Measurements from ENCODE around the gene SMARCD2. TPM values are rescaled to one million over a fixed set of nuclear protein-coding genes. Genes with fewer than 3 reads are reported as not detected.
"Not testable (repeated sequence)": the region's sequence is repeated elsewhere in the genome, so short reads cannot be mapped to it uniquely, and the experiment has no call there.

SMARCD2 gene
- total RNA-seq, 4 donors from 2014 or later: 234 to 337 (median 309) TPM

DNA sequence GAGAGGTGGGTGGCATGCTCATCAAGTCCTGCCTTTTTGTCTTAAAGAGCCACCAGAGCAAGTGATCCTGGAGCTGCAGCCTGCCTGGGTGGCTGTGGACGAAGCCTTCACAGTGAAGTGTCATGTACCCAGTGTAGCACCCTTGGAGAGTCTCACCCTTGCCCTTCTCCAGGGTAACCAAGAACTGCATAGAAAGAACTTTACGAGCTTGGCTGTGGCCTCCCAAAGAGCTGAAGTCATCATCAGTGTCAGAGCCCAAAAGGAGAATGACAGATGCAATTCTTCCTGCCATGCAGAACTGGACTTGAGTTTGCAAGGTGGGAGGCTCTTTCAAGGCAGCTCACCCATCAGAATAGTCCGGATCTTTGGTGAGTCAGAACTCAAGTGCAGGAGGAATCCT, 16.8 kb upstream of the SMARCD2 start:
- Histone ChIP-seq H3K9me3 (no peaks in the 10 kb centered on the region), H3K4me1 (no peaks in the 10 kb centered on the region), H3K27ac (no peak overlapping the region), H3K36me3 (no peaks in the 10 kb centered on the region), H3K4me3 (no peak overlapping the region), H3K27me3 (no peaks in the 10 kb centered on the region)
- no peak for DNase-seq (ENCODE audit: low spot score in 2 of 2)
- 91% methylated on average over 3 of the region's 3 CpGs for WGBS
- TF ChIP-seq POLR2A (IDR thresholded peaks at IDR 0.05): no peak
- no peak for TF ChIP-seq POLR2AphosphoS5 (IDR thresholded peaks at IDR 0.05)
- no peak for TF ChIP-seq EP300 (IDR thresholded peaks at IDR 0.05)
- TF ChIP-seq, protein P1, sequence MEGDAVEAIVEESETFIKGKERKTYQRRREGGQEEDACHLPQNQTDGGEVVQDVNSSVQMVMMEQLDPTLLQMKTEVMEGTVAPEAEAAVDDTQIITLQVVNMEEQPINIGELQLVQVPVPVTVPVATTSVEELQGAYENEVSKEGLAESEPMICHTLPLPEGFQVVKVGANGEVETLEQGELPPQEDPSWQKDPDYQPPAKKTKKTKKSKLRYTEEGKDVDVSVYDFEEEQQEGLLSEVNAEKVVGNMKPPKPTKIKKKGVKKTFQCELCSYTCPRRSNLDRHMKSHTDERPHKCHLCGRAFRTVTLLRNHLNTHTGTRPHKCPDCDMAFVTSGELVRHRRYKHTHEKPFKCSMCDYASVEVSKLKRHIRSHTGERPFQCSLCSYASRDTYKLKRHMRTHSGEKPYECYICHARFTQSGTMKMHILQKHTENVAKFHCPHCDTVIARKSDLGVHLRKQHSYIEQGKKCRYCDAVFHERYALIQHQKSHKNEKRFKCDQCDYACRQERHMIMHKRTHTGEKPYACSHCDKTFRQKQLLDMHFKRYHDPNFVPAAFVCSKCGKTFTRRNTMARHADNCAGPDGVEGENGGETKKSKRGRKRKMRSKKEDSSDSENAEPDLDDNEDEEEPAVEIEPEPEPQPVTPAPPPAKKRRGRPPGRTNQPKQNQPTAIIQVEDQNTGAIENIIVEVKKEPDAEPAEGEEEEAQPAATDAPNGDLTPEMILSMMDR (IDR thresholded peaks at IDR 0.05): no peak

DNA sequence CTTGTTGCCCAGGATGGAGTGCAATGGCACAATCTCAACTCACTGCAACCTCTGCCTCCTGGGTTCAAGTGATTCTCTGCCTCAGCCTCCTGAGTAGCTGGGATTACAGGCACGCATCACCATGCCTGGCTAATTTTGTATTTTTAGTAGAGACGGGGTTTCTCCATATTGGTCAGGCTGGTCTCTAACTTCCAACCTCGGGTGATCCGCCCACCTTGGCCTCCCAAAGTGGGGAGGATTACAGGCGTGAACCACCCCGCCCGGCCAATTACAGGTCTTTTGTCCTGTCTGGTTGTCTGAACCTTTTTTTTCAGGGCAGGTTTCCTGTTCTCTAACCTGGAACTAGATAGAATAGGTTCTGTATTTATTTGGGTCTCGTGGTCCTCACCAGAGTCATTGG, 13.9 kb upstream of the SMARCD2 start:
- not testable (repeated sequence) for DNase-seq (ENCODE audit: low spot score in 2 of 2); H3K9me3 ChIP-seq; H3K27me3 ChIP-seq; H3K36me3 ChIP-seq; H3K4me1 ChIP-seq; H3K4me3 ChIP-seq; H3K27ac ChIP-seq
- 87% methylated on average over 8 of the region's 8 CpGs for WGBS

DNA sequence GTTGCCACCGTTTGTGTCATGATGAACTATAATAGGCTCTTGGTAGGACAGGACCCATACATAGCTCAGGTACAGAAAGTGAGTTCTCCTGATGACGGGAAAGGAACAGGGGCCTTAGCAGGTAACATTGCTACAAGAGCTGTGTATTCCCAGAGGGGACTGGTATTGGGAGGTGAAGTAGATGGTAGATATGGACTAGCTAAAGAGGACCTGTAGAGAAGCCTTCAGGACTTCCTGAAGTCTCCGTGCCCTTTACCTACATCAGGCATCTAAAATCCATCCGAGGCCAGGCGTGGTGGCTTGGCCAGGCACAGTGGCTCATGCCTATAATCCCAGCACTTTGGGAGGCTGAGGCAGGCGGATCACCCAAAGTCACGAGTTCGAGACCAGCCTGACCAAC, 12.7 kb upstream of the SMARCD2 start:
- Histone ChIP-seq H3K36me3 (no peaks in the 10 kb centered on the region), H3K27ac (no peak overlapping the region), H3K4me3 (no peak overlapping the region), H3K9me3 (no peaks in the 10 kb centered on the region), H3K27me3 (no peaks in the 10 kb centered on the region), H3K4me1 (no peaks in the 10 kb centered on the region)
- 93% methylated on average over 8 of the region's 8 CpGs for WGBS
- no peak for TF ChIP-seq POLR2A (IDR thresholded peaks at IDR 0.05)
- no peak for DNase-seq (ENCODE audit: low spot score in 2 of 2)

DNA sequence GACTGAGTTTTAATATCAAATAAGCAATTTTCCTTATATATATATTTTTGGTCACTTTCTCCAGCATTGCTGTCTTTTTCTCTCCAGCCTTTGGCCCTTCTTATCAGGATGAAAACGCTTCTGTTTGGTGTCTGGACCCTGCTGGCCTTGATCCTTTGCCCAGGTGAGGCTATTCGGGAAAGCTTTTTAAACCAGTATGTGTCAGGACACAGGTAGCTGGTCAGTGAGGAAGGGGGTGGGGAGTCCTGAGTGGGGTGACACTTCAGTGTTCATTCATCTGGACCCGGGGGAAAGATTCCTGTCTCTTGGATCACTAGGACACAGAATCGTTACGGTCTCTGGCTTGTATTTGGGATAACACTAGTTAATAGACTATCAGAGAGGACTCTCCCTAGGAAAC, 12.2 kb upstream of the SMARCD2 start:
- no peak overlapping the region for H3K4me3 ChIP-seq
- WGBS: 82% methylated on average over 5 of the region's 5 CpGs
- no peaks in the 10 kb centered on the region for H3K4me1 ChIP-seq
- no peaks in the 10 kb centered on the region for H3K9me3 ChIP-seq
- H3K27ac ChIP-seq: no peak overlapping the region
- DNase-seq (ENCODE audit: low spot score in 2 of 2): no peak
- no peaks in the 10 kb centered on the region for H3K27me3 ChIP-seq
- H3K36me3 ChIP-seq: no peaks in the 10 kb centered on the region
- no peak for TF ChIP-seq EP300 (IDR thresholded peaks at IDR 0.05)
- no peak for TF ChIP-seq POLR2A (IDR thresholded peaks at IDR 0.05)
- TF ChIP-seq, protein P1 (IDR thresholded peaks at IDR 0.05): no peak
- no peak for TF ChIP-seq POLR2AphosphoS5 (IDR thresholded peaks at IDR 0.05)

DNA sequence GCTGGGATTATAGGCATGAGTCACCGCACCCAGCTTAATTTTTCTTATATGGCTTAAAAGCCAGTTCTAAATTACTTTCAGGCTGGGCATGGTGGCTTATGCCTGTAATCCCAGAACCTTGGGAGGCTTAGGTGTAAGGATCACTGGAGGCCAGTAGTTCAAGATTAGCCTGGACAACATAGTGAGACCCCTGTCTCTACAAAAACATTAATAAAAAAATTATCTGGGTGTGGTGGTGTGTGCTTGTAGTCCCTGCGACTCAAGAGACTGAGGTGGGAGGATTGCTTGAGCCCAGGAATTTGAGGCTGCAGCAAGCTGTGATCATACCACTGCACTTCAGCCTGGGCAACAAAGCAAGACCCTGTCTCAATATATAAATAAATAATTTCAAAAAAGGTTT, 10.8 kb upstream of the SMARCD2 start:
- Histone ChIP-seq H3K9me3 (no peaks in the 10 kb centered on the region), H3K27me3 (no peaks in the 10 kb centered on the region), H3K27ac (no peak overlapping the region), H3K4me1 (peaks cover 10% of the 10 kb centered on the region), H3K4me3 (no peak overlapping the region), H3K36me3 (no peaks in the 10 kb centered on the region)
- 95% methylated on average over 2 of the region's 2 CpGs for WGBS
- TF ChIP-seq, protein P1 (IDR thresholded peaks at IDR 0.05): no peak
- no peak for TF ChIP-seq EP300 (IDR thresholded peaks at IDR 0.05)
- no peak for TF ChIP-seq POLR2AphosphoS5 (IDR thresholded peaks at IDR 0.05)
- TF ChIP-seq POLR2A (IDR thresholded peaks at IDR 0.05): no peak
- DNase-seq (ENCODE audit: low spot score in 2 of 2): no peak

DNA sequence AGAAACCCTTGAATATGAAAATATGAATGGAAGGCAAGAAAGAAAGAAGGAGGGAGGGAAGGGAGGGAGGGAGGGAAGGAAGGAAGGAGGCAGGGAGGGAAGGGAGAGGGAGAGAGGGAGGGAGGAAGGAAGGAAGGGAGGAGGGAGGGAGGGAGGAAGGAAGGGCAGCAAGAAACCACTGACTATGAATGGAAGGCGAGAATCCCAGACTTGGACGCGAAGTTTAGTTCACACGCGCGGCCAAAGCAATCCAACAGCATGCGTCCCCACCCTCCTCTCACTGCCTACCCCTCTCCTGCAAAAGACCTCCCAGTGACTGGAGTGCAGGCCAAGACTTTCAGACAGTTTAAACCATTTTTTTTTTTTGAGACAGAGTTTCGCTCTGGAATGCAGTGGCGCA, 7.9 kb upstream of the SMARCD2 start:
- Histone ChIP-seq H3K4me3 (no peak overlapping the region), H3K36me3 (no peaks in the 10 kb centered on the region), H3K27ac (no peak overlapping the region), H3K9me3 (no peaks in the 10 kb centered on the region), H3K4me1 (peaks cover 10% of the 10 kb centered on the region), H3K27me3 (no peaks in the 10 kb centered on the region)
- no peak for DNase-seq (ENCODE audit: low spot score in 2 of 2)
- no peak for TF ChIP-seq POLR2A (IDR thresholded peaks at IDR 0.05)
- TF ChIP-seq, protein P1 (IDR thresholded peaks at IDR 0.05): no peak
- no peak for TF ChIP-seq EP300 (IDR thresholded peaks at IDR 0.05)
- no peak for TF ChIP-seq POLR2AphosphoS5 (IDR thresholded peaks at IDR 0.05)
- 90% methylated on average over 9 of the region's 9 CpGs for WGBS

Data from suprapubic skin (tissue), 4 donors.